ENCODE measurements around the gene RSRC2. TPM values are rescaled to one million over a fixed set of nuclear protein-coding genes. Genes with fewer than 3 reads are reported as not detected.
"Not testable (repeated sequence)": the region's sequence is repeated elsewhere in the genome, so short reads cannot be mapped to it uniquely, and the experiment has no call there.

The RSRC2 gene
- total and polyA plus RNA-seq, 2 experiments from 2014 or later = 72.2 to 102 TPM

DNA sequence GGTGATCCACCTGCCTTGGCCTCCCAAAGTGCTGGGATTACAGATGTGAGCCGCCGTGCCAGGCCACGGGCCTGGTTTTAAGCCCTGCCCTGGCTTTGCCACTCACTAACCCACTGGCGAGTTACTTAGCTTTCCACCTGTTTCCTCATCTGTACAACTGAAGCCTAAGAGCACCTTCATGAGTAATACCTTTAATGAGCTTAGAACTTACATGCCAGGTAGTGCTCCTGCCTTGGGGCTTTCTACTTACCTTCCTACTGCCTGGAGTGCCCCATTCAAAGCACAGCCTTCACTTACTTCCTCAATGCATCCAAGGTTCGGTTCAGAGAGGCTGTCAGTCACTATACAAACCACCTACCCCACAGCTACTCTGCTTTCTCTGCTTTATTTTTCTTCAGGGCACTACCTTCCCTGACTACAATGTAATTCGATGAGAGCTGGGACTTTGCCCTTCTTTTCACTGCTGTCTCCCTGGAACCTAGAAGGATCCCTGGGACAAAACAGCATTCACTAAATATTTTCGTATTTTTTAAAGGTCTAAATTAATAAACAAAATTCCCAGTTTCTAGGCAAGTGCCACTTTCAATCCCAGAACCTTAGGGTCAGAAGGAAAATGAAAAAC is 39.8 kb downstream of the RSRC2 start:
- Histone ChIP-seq H3K27ac (no peak overlapping the region), H3K27me3 (no peaks in the 10 kb centered on the region), H3K4me3 (no peak overlapping the region), H3K9me3 (ENCODE audit: low read depth) (no peaks in the 10 kb centered on the region), H3K4me1 (ENCODE audit: low read depth) (no peaks in the 10 kb centered on the region), H3K36me3 (peaks cover 68% of the 10 kb centered on the region)
- TF ChIP-seq, protein P1, sequence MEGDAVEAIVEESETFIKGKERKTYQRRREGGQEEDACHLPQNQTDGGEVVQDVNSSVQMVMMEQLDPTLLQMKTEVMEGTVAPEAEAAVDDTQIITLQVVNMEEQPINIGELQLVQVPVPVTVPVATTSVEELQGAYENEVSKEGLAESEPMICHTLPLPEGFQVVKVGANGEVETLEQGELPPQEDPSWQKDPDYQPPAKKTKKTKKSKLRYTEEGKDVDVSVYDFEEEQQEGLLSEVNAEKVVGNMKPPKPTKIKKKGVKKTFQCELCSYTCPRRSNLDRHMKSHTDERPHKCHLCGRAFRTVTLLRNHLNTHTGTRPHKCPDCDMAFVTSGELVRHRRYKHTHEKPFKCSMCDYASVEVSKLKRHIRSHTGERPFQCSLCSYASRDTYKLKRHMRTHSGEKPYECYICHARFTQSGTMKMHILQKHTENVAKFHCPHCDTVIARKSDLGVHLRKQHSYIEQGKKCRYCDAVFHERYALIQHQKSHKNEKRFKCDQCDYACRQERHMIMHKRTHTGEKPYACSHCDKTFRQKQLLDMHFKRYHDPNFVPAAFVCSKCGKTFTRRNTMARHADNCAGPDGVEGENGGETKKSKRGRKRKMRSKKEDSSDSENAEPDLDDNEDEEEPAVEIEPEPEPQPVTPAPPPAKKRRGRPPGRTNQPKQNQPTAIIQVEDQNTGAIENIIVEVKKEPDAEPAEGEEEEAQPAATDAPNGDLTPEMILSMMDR (IDR thresholded peaks at IDR 0.05; ENCODE audit: low read depth, low read length) = no peak
- no peak for DNase-seq (ENCODE audit: low read depth in 1 of 2, low spot score in 1 of 2)

DNA sequence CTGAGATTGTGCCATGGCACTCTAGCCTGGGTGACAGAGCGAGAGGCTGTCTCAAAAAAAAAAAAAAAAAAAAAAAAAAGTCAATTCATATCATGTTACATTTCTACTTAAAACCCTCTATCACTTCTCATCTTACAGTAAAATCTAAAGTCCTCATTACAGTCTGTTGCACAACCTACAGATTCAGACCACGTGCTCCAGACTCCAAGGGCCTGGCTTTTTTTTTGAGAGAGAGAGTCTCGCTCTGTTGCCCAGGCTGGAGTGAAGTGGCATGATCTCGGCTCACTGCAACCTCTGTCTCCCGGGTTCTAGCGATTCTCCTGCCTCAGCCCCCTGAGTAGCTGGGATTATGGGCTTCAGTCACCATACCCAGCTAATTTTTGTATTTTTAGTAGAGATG is 40.4 kb downstream of the RSRC2 start:
- H3K9me3 ChIP-seq (ENCODE audit: low read depth); H3K27ac ChIP-seq; H3K27me3 ChIP-seq; H3K4me1 ChIP-seq (ENCODE audit: low read depth); H3K4me3 ChIP-seq; DNase-seq (ENCODE audit: low read depth in 1 of 2, low spot score in 1 of 2): not testable (repeated sequence)
- H3K36me3 ChIP-seq = peaks cover 71% of the 10 kb centered on the region

DNA sequence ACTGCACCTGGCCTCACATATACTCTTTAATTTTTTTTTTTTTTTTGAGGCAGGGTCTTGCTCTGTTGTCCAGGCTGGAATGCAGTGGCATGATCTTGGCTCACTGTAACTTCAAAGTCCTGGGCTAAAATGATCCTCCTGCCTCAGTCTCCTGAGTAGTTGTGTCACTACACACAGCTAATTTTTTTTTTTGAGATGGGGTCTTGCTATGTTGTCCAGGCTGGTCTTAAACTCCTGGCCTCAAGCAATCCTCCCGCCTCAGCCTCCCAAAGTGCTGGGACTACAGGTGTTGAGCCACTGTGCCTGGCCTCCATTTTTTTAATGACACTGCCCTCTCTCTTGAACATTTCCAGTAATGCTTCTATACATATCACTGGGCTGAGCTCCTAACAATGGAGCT is 42.4 kb downstream of the RSRC2 start:
- peaks cover 74% of the 10 kb centered on the region for H3K36me3 ChIP-seq
- H3K27ac ChIP-seq; H3K4me1 ChIP-seq (ENCODE audit: low read depth); DNase-seq (ENCODE audit: low read depth in 1 of 2, low spot score in 1 of 2); H3K9me3 ChIP-seq (ENCODE audit: low read depth); H3K27me3 ChIP-seq; H3K4me3 ChIP-seq: not testable (repeated sequence)

- no peak overlapping the region for H3K27ac ChIP-seq
- no peaks in the 10 kb centered on the region for H3K27me3 ChIP-seq
- H3K9me3 ChIP-seq (ENCODE audit: low read depth) = no peaks in the 10 kb centered on the region
- TF ChIP-seq, protein P1 (IDR thresholded peaks at IDR 0.05; ENCODE audit: low read depth, low read length) = no peak
- no peak overlapping the region for H3K4me3 ChIP-seq
- no peaks in the 10 kb centered on the region for H3K4me1 ChIP-seq (ENCODE audit: low read depth)
- peaks cover 74% of the 10 kb centered on the region for H3K36me3 ChIP-seq
- DNase-seq (ENCODE audit: low read depth in 1 of 2, low spot score in 1 of 2) = no peak
Observed at GRCh38 chr12:122483969-122484368, 42.8 kb downstream of the RSRC2 start.

GRCh38 chr12:122481861-122482260 is 44.9 kb downstream of the RSRC2 start:
- H3K27ac ChIP-seq = no peak overlapping the region
- H3K4me1 ChIP-seq (ENCODE audit: low read depth) = no peaks in the 10 kb centered on the region
- DNase-seq (ENCODE audit: low read depth in 1 of 2, low spot score in 1 of 2) = no peak
- peaks cover 71% of the 10 kb centered on the region for H3K36me3 ChIP-seq
- H3K9me3 ChIP-seq (ENCODE audit: low read depth) = no peaks in the 10 kb centered on the region
- no peak overlapping the region for H3K4me3 ChIP-seq
- H3K27me3 ChIP-seq = no peaks in the 10 kb centered on the region
- TF ChIP-seq, protein P1 (IDR thresholded peaks at IDR 0.05; ENCODE audit: low read depth, low read length) = no peak

- H3K4me1 ChIP-seq (ENCODE audit: low read depth) = no peaks in the 10 kb centered on the region
- TF ChIP-seq, protein P1 (IDR thresholded peaks at IDR 0.05; ENCODE audit: low read depth, low read length) = no peak
- DNase-seq (ENCODE audit: low read depth in 1 of 2, low spot score in 1 of 2) = no peak
- no peaks in the 10 kb centered on the region for H3K9me3 ChIP-seq (ENCODE audit: low read depth)
- H3K27ac ChIP-seq = no peak overlapping the region
- peaks cover 73% of the 10 kb centered on the region for H3K36me3 ChIP-seq
- H3K4me3 ChIP-seq = no peak overlapping the region
- no peaks in the 10 kb centered on the region for H3K27me3 ChIP-seq
Observed at GRCh38 chr12:122480753-122481152, 46.0 kb downstream of the RSRC2 start.

DNA sequence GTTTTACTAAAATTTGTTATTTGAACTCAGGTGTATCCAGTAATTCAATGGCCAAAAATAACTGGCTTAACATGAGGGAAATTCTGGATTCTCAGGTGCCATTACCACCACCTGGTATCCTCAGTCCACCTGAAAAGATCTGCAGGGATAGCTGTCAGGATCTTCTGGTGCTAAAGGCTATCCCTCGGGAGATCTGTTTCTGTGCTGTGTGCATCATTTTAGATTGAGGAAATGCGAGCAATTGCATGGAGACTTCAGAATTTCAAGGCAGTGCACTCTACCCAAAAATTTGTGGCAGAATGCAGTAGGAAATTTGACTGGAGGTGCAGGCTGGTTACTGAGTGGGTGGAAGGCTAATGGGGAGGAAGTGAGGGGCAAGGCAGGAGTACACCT is 52.4 kb downstream of the RSRC2 start:
- H3K4me3 ChIP-seq = no peak overlapping the region
- no peak overlapping the region for H3K27ac ChIP-seq
- no peaks in the 10 kb centered on the region for H3K9me3 ChIP-seq (ENCODE audit: low read depth)
- H3K36me3 ChIP-seq = peaks cover 51% of the 10 kb centered on the region
- DNase-seq (ENCODE audit: low read depth in 1 of 2, low spot score in 1 of 2) = no peak
- H3K27me3 ChIP-seq = no peaks in the 10 kb centered on the region
- peaks cover 4% of the 10 kb centered on the region for H3K4me1 ChIP-seq (ENCODE audit: low read depth)
- TF ChIP-seq, protein P1 (IDR thresholded peaks at IDR 0.05; ENCODE audit: low read depth, low read length) = no peak

Measured in cardiac muscle cell (in vitro differentiated cells and primary cell).